ENCODE results near the gene NEK2. TPM values are rescaled to one million over a fixed set of nuclear protein-coding genes. Genes with fewer than 3 reads are reported as not detected.

NEK2 gene
- total and polyA plus RNA-seq, 2 of the 13 experiments (the other 11 are each of a cell fraction or from before 2014, with no cell fraction given): 10.9 to 40.8 TPM

DNA sequence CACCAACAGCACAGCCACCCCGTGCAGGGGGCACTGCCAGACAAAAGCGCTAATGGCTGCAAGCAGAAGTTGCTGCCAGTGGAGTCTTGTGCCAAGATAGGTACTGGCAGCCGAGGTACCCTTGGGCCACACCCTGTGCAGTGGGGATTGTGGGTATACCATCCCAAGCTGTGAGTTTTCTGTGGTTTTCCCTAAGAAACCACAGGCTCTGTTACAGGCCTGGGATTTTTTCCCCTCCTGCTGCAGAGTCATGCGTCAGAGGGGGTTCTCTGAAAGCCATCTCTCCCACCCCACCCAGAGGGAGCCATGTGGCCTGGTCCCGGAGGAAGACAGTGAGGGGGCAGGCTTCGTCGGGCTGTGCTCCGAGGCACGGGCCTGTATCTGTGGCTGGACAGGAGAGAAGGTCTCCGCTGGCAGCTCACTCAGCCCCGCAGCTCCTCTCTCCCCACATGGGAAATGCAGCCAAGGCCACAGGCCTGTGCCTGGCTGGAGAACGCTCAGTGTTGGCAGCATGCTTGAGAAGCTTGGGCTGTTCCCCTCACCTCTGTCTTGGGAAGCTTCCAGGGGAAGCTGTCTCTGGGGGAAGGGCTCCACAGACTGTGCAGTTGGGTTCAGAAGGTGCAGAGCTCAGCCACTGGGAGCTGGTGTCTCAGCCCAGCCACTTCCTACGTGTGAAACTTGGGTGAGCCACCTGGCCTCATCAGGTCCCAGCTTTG, 42.5 kb downstream of the NEK2 start (continued):
- TF ChIP-seq PTBP1 (IDR thresholded peaks at IDR 0.05; ENCODE audit: low read depth, low read length, poor library complexity, severe bottlenecking) (no peak), NRL (CRISPR knock-in tag; IDR thresholded peaks at IDR 0.05; ENCODE audit: borderline replicate concordance) (peak; percentile 36; the same call in 1 of the 2 replicates), ATAD3A (CRISPR knock-in tag; IDR thresholded peaks at IDR 0.05) (no peak), NFE2L2 (IDR thresholded peaks at IDR 0.05; ENCODE audit: low read length) (no peak), KDM4B (CRISPR knock-in tag; IDR thresholded peaks at IDR 0.05) (no peak), ETV5 (CRISPR knock-in tag; IDR thresholded peaks at IDR 0.05; ENCODE audit: borderline replicate concordance) (no peak; the same call in 1 of the 2 replicates), KDM5B (CRISPR knock-in tag; IDR thresholded peaks at IDR 0.05; ENCODE audit: borderline replicate concordance) (peak; percentile 36; the same call in 1 of the 2 replicates), EHMT2 (IDR thresholded peaks at IDR 0.05; ENCODE audit: borderline replicate concordance, low read depth, low read length) (no peak), ZNF777 (CRISPR knock-in tag; IDR thresholded peaks at IDR 0.05) (no peak), TBX2 (CRISPR knock-in tag; IDR thresholded peaks at IDR 0.05; ENCODE audit: borderline replicate concordance) (peak; percentile 65; the same call in 1 of the 2 replicates), ZNF772 (CRISPR knock-in tag; IDR thresholded peaks at IDR 0.05) (0 out of 2 replicates have a peak, but pooled peaks have one; percentile 34), ZNF263 (CRISPR knock-in tag; IDR thresholded peaks at IDR 0.05) (0 out of 2 replicates have a peak, but pooled peaks have one; percentile 17)
- TF ChIP-seq, protein P1, sequence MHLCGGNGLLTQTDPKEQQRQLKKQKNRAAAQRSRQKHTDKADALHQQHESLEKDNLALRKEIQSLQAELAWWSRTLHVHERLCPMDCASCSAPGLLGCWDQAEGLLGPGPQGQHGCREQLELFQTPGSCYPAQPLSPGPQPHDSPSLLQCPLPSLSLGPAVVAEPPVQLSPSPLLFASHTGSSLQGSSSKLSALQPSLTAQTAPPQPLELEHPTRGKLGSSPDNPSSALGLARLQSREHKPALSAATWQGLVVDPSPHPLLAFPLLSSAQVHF (CRISPR knock-in tag; IDR thresholded peaks at IDR 0.05): no peak
- TF ChIP-seq, protein P2, sequence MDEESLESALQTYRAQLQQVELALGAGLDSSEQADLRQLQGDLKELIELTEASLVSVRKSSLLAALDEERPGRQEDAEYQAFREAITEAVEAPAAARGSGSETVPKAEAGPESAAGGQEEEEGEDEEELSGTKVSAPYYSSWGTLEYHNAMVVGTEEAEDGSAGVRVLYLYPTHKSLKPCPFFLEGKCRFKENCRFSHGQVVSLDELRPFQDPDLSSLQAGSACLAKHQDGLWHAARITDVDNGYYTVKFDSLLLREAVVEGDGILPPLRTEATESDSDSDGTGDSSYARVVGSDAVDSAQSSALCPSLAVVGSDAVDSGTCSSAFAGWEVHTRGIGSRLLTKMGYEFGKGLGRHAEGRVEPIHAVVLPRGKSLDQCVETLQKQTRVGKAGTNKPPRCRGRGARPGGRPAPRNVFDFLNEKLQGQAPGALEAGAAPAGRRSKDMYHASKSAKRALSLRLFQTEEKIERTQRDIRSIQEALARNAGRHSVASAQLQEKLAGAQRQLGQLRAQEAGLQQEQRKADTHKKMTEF (CRISPR knock-in tag; IDR thresholded peaks at IDR 0.05): no peak
- TF ChIP-seq, protein P3, sequence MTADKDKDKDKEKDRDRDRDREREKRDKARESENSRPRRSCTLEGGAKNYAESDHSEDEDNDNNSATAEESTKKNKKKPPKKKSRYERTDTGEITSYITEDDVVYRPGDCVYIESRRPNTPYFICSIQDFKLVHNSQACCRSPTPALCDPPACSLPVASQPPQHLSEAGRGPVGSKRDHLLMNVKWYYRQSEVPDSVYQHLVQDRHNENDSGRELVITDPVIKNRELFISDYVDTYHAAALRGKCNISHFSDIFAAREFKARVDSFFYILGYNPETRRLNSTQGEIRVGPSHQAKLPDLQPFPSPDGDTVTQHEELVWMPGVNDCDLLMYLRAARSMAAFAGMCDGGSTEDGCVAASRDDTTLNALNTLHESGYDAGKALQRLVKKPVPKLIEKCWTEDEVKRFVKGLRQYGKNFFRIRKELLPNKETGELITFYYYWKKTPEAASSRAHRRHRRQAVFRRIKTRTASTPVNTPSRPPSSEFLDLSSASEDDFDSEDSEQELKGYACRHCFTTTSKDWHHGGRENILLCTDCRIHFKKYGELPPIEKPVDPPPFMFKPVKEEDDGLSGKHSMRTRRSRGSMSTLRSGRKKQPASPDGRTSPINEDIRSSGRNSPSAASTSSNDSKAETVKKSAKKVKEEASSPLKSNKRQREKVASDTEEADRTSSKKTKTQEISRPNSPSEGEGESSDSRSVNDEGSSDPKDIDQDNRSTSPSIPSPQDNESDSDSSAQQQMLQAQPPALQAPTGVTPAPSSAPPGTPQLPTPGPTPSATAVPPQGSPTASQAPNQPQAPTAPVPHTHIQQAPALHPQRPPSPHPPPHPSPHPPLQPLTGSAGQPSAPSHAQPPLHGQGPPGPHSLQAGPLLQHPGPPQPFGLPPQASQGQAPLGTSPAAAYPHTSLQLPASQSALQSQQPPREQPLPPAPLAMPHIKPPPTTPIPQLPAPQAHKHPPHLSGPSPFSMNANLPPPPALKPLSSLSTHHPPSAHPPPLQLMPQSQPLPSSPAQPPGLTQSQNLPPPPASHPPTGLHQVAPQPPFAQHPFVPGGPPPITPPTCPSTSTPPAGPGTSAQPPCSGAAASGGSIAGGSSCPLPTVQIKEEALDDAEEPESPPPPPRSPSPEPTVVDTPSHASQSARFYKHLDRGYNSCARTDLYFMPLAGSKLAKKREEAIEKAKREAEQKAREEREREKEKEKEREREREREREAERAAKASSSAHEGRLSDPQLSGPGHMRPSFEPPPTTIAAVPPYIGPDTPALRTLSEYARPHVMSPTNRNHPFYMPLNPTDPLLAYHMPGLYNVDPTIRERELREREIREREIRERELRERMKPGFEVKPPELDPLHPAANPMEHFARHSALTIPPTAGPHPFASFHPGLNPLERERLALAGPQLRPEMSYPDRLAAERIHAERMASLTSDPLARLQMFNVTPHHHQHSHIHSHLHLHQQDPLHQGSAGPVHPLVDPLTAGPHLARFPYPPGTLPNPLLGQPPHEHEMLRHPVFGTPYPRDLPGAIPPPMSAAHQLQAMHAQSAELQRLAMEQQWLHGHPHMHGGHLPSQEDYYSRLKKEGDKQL (CRISPR knock-in tag; IDR thresholded peaks at IDR 0.05; ENCODE audit: low read depth): no peak
- TF ChIP-seq, protein P4, sequence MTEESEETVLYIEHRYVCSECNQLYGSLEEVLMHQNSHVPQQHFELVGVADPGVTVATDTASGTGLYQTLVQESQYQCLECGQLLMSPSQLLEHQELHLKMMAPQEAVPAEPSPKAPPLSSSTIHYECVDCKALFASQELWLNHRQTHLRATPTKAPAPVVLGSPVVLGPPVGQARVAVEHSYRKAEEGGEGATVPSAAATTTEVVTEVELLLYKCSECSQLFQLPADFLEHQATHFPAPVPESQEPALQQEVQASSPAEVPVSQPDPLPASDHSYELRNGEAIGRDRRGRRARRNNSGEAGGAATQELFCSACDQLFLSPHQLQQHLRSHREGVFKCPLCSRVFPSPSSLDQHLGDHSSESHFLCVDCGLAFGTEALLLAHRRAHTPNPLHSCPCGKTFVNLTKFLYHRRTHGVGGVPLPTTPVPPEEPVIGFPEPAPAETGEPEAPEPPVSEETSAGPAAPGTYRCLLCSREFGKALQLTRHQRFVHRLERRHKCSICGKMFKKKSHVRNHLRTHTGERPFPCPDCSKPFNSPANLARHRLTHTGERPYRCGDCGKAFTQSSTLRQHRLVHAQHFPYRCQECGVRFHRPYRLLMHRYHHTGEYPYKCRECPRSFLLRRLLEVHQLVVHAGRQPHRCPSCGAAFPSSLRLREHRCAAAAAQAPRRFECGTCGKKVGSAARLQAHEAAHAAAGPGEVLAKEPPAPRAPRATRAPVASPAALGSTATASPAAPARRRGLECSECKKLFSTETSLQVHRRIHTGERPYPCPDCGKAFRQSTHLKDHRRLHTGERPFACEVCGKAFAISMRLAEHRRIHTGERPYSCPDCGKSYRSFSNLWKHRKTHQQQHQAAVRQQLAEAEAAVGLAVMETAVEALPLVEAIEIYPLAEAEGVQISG (CRISPR knock-in tag; IDR thresholded peaks at IDR 0.05): no peak

All from HepG2 (cell line).